ENCODE data around the gene ZBTB21.
"Not testable (repeated sequence)": the region's sequence is repeated elsewhere in the genome, so short reads cannot be mapped to it uniquely, and the experiment has no call there.

Gene ZBTB21

DNA sequence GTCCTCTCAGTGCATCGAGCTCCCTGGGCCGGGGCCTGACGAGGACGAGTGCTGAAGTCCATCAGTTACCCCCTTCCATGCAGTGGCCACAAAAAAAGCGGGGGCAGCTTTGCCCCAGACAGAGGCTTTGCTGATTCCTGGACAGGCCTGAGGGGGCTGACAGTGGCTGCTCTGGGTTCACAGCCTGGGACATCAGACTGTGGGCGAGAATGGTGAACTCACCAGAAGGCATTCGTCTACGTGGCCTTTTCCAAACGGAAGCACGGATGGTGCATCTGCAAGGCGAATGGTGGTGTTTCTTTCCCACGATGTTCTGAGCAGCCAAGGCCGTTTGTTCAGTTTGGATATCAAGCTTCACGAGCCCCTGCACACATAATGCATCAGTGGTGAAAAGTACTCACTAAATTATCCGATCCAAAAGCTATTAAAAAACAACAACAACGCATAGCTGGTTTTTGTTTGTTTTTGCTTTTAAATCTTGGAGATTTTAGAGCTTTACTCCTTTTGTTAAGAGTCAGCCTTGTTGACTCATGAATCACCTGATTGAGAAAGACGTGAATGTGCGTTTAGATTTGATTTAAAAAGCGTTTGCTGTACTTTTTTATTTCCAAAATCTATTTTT is 6.3 kb upstream of the ZBTB21 start:
- no peak for DNase-seq

GRCh38 chr21:42013931-42014330 is 3.8 kb upstream of the ZBTB21 start:
- DNase-seq, result no peak

DNA sequence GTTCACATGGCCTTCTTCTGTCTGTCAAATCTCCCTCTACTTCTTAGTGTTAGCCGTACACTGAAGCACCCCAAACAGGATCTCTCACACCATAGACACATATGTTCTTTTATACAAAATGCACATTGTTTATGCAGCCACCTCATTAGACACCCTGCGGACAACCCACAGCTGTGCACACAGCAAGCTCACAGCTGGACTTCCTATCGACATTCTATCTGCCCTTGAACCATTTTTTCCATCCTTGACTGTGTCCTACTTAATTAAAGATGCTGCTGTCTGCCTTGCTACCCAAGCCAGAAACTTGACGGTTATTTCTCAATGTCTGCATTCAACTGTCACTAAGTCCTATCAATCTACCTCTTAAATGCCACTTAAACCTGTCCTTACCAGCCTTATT is 3.2 kb upstream of the ZBTB21 start:
- no peak for DNase-seq

DNA sequence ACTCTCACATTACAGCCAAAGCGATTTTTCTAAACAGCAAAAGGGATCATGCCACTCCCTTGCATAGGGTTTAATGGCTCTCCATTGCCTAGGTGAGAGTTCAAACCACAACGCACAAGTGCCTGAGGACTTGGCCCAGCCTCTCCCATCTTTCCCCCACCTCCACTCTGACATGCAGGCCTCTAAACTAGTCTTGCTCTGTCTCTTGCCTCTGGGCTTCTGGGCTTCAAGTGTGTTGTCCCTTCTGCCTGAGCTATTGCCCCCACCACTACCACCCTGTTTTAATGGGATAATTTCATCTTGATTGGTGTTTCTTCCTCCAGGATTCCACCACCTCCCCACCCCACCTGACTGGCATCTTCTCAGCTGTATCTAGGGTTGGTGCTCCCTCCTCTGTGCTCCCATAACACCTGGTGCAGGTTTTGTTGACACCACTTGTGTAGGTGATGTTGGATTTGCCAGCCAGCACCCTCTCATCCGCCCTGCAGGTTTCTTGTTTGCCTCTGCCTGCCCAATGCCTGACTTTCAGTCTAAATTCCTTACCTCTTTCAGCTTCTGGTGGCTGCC is 2.7 kb upstream of the ZBTB21 start:
- DNase-seq, result no peak

DNA sequence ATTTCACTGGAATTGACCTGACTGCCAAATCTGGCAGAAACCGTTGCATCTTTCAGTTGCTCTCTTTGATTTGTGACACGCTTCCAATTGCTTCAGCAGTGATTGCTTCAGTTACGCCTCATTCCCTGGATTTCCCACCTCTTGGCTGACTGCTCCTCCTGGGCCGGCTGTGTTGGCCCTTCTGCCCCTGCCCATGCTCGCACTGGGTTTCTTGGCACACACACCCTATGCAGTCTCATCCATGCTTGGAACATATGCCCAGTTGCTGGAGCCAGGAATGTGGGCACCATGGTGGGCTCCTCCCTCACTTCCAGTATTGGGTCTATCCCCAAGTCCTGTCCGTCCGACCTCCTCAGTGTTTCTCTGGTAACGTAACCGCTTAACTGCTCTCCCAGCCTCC is 2.2 kb upstream of the ZBTB21 start:
- DNase-seq, result no peak

DNA sequence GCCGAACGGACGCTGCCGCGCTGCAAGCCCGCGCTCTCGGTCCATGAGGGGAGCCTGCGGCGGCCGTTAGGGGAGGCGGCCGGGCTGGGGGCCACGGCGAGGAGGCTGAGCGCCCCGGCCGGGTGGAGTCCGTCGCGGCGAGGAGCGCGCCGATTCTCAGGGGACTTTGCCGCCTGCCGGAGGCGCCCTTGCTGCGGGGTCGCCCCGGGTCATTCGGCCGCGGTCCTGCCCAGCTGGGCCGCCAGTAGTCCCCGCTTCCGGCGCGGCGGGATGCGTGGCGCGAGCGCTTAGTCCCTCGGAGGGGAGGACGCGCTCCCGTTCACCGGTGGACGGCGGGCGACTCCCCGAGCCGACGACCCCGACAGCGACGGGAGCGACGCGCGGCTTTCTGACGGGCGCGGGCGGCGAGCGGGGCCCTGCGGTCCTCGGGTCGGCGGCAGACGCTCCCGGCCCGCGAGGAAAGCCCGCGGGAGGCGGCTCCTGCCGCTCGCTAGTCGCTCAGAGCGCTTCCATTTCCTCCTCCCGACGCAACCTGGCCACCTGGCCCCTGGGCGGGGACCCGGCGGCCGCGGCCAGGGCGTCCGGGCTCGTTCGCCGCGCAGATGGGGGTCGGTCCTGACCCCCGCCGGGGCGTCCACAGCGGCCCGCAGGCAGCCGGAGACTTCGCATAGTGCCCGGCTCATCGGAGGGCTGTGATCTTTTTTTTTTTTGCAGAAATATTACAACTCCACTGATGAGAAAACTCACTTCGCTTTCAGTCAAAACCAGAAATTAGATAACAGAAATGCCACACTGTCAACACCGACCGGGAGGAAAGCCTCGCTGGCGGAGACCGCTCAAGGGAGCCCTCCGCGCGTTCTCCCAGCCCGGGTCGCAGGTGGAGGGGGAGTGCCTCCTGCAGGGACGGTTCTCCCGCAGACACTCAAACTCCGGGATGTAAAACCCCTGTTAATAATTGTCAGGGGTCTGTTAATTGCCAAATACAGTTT is 641 bp upstream of the ZBTB21 start:
- DNase-seq, result peak; percentile 28

GRCh38 chr21:42009018-42009830 is 936 bp downstream of the ZBTB21 start:
- peak; percentile 31 for DNase-seq

- DNase-seq, result no peak
Observed at GRCh38 chr21:42007356-42007940, 2.7 kb downstream of the ZBTB21 start.

DNA sequence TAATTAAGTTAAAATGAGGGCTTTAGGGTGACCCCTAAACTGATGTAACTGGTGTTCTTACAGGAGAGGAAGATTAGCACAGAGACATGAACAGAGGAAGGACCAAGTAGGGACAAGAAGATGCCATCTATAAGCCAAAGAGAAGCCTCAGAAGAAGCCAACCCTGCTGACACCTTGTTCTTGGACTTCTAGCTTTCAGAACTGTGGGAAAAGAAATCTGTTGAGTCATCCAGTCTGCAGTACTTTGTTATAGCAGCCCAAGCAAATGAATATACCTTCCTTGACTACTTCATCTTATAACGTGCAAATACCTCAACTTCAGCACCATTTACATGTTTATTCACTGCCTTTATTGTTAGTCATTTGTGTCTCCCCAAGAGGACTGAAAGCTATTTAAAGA is 3.4 kb downstream of the ZBTB21 start:
- DNase-seq, result no peak

DNA sequence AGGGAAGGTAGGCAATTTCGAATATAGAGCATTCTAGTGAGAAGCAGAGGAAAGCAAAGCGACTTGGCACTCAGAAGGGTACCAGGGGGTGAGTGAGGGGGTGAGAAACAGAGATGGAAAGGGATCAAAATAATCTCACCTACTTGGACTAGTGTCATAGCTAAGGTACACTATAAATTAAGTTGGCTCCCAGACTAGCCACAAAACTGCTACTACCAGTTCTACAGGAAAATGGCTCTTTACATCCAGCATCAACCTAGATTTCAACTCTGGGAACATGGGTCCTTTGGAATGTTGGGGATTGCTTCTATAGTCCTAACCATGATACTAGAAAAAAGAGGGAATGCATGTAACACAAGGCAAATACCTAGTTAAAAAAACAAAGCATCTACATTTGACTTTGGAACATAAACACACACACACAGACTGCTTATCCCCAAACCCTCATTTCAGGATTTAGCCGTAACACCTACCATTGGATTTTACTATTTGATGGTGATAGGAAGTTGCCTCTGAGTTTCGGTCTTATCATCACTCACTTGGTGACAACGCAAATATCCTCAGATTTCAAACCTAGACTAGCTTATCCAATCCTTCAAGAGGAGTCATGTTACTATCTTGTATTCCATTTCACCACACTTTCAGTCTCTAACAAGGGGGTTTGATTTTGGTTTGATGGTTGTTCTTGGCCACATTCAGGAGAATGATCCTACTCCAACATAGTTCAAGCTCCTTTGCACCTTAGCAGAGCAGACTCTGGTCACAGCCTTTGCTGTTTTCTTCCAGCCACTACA is 5.6 kb downstream of the ZBTB21 start:
- no peak for DNase-seq

GRCh38 chr21:42003051-42003461 is 7.1 kb downstream of the ZBTB21 start:
- no peak for DNase-seq

GRCh38 chr21:42002421-42002958 is 7.7 kb downstream of the ZBTB21 start:
- peak; percentile 23 for DNase-seq

DNA sequence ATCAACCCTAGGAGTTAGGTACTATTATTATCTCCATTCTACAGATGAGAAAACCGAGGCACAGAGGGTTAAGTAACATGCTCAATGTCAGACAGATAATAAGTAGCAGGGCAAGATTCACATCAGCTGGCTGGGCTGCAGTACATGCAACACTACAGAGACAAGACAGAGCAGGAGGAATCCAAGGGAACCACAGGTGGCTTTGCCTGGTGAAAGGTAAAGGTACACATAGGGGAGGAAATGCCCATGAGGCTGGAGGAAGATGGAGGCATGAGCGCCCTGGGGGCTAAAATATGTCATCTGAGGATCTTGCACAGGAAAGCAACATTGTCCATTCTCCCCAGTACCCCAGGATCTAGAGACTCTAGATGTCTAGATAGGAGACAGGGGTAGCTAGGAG is 8.4 kb downstream of the ZBTB21 start:
- DNase-seq, result no peak

DNA sequence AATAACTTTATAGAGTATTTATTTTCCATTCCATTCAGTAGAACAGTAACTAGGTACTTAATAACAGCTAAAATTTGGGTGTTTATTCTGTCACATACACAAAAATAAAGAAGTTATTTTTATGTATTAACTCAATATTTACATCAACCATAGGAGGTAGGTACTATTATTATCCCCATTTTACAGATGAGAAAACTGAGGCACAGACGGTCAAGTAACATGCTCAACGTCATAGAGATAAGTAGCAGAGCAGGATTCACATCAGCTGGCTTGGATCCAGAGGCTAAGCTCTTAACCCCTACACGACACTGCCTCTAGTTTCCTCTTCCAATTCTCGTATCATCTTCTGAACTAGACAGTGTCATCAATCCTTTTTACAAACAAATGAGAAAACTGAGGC is 9.3 kb downstream of the ZBTB21 start:
- no peak for DNase-seq

DNA sequence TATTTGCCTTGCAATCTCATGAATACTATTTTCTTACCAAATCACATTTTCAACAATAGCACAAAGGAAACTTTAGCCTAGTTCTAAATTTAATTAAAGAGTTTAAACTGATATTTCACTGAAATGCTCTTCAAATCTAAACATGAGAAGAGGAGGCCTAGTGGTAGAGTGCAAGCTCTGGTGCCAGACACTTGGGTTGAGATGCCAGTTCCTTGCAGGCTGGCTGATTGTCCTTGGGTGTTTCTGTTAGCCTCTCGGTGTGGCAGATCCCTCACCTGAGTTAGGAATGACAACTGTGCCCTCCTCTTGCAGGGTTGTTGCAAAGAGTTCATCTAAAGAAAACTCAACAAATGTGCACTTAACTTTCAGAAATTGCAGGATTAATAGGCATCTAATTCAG is 12.5 kb downstream of the ZBTB21 start:
- no peak for DNase-seq

DNA sequence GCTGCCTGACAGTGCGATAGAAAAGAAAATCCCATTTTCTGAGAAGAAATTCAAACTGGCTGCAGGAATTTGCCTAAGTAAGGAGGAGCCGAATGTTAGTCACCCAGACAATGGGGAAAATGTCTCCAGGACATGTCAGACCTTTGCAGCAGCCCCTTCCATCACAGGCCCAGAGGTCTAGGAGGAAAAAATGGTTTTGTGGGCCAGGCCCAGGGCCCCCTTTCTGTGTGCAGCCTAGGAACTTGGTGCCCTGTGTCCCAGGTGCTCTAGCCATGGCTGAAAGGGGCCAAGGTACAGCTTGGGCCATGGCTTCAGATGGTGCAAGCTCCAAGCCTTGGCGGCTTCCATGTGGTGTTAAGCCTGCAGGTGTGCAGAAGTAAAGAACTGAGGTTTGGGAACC is 14.6 kb downstream of the ZBTB21 start:
- no peak for DNase-seq

DNA sequence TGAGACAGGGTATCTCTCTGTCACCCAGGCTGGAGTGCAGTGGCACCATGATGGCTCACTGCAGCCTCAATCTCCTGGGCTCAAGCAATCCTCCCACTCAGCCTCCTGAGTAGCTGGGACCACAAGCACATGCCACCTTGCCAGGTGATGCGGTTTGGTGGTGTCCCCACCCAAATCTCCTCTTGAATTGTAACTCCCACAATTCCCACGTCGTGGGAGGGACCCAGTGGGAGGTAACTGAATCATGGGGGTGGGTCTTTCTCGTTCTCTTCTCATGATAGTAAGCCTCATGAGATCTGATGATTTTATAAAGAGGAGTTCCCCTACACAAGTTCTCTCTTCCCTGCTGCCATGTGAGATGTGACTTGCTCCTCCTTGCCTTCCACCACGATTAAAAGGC is 15.5 kb downstream of the ZBTB21 start:
- not testable (repeated sequence) for DNase-seq

GRCh38 chr21:41993744-41994143 is 16.4 kb downstream of the ZBTB21 start:
- DNase-seq, result no peak

DNA sequence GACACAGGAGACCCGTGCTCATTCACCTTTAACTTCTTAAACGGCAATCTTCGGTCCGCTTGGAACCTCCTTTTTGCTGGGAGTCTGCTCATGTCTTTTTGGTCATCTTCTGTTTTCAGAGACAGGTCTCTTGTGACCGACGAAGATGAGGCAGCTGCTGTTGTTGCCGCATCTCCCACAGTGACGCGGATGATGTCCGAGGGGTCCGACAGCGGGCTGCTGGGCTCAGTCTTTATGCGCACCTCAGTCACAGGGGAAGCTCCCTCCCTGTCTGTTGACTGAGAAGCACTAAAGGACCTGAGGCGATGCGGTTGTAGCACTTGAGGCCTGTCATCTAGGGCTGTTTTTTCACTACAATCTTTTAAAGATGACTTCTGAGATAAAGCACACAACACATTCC is 17.6 kb downstream of the ZBTB21 start:
- no peak for DNase-seq

- DNase-seq, result no peak
Observed at GRCh38 chr21:41991659-41992058, 18.5 kb downstream of the ZBTB21 start.

DNA sequence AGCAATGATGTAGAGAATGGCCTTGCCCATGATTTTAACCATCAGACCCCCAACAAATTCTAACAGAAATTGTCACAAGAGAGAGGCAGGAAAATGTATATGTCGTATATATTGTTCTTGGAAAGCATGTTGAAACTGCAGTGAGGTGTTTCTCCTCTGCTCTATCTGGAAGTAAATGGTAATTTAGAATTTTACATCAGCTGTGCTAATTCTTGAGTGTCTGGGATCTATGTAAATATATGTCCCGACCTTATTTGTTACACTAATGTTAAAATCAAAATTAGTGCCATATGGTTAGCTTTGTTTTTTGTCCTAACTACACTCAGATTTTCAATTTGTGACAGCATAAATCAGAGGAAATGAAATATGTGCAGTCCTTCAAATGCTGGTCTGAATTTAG is 20.5 kb downstream of the ZBTB21 start:
- no peak for DNase-seq
